HG03460 (cell line): ENCODE data around the gene PPP2R5B.
A peak's percentile ranks its signal among the peaks of the same experiment; 100 is the strongest.

Source experiments
- ATAC-seq: cut with Tn5 transposase; IDR thresholded peaks from one replicate; pipeline ENCODE4 v1.9.1; 2021; ENCODE audit not compliant: unreplicated experiment

The PPP2R5B gene

DNA sequence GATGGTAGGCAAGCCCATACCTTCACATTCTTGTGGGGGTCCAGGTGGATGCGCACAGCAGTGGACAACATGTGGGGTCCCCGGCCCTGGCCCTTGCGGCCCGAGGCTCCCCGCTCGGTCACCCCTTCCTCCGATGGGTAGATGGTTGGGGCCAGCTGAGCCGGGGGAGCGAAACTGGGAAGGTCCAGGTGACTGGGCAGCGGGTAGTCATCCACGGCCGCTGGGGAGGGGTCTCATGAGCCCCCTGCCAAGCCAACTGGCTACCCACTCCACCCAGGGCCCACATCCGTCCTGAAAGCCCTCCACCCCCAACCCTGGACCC lies 18.2 kb upstream of the PPP2R5B start:
- ATAC-seq = no peak

DNA sequence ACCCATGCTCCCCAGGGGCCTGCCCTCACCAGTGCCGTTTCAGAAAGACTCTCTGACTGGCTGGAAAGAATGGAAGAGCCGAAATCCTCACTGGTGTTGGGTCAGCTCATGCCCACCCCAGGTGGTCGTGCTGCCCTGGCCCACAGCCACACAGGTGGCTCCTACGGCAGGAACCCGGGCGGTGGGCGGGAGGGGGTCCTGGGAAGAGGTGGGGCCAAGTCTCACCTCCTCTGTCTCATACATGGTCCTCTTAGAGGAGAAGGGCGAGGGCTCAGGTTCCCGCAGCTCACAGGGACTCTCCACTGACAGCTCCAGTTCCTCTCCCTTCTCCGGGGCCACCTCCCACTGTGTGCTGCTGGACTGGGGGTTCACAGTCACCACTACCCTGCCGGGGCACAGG lies 15.7 kb upstream of the PPP2R5B start:
- ATAC-seq = no peak

DNA sequence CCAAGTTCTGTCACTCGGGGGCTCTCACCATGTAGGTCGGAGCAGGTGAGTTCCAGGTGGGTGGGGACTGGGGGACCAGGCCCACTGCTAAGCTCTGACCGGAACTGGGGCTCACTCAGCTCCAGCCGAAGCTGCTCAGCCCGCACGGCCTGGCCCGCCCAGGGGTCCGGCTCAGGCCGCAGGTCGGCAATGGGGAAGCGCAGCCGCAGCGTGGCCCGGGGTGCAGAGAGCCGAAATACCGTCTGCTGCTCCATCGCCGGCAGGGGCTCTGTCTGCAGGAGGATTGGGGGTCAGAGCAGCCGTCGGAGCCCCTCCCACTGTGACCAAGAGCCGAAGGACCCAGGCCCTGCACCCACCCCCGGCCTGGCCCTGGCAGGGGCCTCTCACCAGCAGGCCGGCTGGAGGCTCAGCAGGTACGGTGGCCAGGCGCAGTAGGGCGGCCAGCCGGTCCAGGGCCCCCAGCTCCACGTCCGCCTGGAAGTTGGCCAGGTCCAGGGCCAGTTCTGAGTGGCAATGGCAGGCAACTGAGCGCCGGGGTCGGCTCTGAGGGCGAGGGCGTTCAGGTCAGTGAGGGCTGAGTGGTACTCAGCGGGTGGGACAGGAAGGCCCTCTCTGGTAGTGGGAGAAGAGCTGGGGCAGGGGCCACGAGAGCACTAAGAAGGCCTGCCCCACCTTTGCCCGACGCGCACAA lies 14.7 kb upstream of the PPP2R5B start:
- no peak for ATAC-seq

- ATAC-seq = no peak
Observed at GRCh38 chr11:64910451-64911093, 13.9 kb upstream of the PPP2R5B start.

GRCh38 chr11:64911142-64911541 lies 13.3 kb upstream of the PPP2R5B start:
- ATAC-seq = no peak

GRCh38 chr11:64911689-64912088 lies 12.8 kb upstream of the PPP2R5B start:
- no peak for ATAC-seq

GRCh38 chr11:64913171-64913727 lies 11.2 kb upstream of the PPP2R5B start:
- ATAC-seq = no peak

GRCh38 chr11:64914123-64914522 lies 10.4 kb upstream of the PPP2R5B start:
- no peak for ATAC-seq

- no peak for ATAC-seq
Observed at GRCh38 chr11:64915376-64915887, 9.1 kb upstream of the PPP2R5B start.

GRCh38 chr11:64916040-64916774 lies 8.3 kb upstream of the PPP2R5B start:
- no peak for ATAC-seq

- peak; percentile 87 for ATAC-seq
Observed at GRCh38 chr11:64916775-64917662, 7.5 kb upstream of the PPP2R5B start, which contains the start of gene ATG2A. TSS of gene ATG2A (minus strand) at chr11:64917209. CDS start at chr11:64917135, 74 bp downstream.

DNA sequence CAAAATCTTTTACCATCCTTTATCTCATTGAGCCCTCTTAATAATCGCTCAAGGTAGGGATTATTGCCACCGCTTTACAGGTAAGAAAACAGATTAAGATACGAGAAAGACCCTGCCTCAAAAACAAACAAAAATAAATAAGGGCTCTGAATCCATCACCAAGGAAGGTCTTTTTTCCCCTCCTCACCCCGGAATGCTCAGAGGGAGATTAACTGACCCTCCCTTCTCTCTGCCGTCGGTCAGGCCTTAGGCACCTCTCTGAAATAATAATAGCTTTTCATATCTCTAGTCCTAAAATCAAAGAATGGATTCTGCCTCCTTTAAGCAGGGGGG lies 6.9 kb upstream of the PPP2R5B start:
- ATAC-seq = no peak

DNA sequence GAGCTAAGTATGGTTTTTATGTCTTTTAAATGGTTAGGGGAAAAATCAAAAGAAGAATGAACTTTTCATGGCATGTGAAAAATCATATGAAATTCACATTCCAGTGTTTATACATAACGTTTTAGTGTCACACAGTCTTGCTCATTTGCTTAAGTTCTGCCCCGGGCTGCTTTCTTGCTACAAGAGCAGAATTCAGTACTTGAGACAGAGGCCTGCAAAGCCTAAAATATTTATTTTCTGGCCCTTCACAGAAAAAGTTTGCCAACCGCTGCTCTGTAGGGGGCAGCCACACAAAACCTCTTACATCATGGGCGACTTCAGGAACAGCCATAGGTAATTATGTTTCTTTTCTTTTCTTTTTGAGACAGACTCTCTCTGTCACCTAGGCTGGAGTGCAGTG lies 6.5 kb upstream of the PPP2R5B start:
- no peak for ATAC-seq

DNA sequence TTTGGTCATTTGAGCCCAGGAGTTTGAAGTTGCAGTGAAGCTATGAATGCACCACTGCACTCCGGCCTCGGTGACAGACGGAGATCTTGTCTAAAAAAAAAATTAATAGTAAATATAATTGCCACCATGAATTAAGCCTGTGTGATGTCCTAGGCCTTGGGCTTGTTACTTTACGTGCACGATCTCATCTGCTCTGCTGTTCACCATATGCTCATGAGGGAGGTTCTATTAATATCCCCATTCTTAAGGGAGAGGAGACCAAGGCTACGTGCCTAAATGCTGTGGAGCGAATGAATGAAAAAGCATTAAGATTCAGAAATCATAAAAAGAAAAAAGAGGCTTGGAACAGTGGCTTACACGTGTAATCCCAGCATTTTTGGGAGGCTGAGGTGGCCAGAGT lies 4.9 kb upstream of the PPP2R5B start:
- no peak for ATAC-seq

DNA sequence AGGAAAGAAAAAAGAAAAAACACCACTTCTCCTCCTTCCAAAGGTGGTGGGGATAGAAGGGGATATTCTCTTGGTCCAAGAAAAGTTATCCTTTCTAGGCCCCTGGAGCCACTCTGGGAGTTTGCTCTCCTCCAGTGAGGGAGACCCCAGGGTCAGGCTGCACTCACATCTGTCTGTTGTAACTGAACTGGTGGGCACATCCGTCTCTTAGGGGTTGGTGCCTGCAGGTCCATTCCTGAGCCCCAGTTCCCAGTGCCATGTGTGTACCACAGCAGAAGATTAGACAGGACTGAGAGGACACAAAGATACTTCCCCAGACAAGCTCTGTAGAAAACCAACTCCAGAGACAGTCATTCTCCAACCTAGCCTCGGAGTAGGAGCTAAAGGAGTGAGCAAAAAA lies 4.4 kb upstream of the PPP2R5B start:
- no peak for ATAC-seq

DNA sequence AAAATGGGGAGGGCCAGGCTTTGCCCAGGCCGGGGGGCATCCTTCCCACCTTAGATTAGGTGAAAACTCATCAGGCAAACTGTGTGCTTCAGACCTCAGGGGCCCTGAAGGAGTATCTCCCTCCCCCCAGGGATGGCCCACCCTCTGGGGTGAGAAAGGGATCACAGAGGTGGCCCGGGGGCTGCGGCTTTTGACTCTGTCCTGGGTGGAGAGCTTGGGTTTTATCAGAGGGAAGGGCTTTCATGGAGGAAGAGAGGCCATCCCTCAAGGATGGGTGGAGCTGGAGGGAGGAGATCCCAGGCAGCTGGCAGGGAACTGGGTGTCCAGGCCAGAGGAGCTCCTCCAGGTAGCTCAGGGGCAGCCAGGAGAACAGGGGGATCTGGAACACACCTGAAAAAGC lies 3.1 kb upstream of the PPP2R5B start:
- ATAC-seq = no peak

DNA sequence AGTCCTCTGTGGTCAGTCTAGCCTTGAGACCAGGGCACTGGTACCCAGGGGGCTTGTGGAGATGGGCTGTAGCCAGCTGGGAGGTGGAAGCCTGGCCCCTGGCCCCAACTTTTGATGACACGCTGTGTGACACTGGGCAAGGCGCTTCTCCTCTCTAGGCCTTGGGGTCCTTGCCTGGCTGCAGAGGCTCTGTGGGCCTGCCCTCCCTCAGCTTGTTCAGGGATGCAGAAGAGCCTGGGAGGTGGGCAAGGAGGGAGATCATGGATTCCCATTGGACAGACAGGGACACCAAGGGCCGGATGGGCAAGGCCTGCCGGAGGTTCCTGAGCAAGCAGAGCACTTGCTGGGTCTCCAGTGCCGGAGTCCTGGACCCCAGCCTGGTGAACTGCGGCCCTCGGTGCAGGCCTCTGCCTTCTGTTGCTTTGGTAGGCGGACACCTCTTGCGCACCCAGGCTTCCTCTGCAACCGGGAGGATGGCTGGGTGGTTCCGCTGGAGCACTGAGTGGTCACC lies 1.3 kb upstream of the PPP2R5B start:
- no peak for ATAC-seq

DNA sequence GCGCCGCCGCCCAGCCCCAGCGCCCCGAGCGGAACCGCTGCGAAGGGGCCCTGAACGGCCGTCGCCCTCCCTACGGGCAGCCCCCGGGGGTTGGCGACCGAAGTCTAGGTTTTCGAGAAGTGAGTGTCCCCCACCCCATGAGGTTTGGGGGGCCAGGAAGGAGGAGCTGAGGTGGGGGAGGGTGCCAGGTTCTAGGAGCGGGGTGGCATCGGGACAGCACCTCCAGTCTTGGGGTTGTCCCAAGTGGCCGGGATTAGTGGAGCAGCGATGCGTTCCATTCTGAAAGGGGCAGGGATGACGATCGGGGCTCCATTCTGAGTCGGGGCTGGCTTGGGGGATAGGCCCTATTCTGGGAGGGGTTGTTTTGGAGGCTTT lies 408 bp downstream of the PPP2R5B start:
- no peak for ATAC-seq

GRCh38 chr11:64925536-64926436 lies 1.3 kb downstream of the PPP2R5B start:
- ATAC-seq = no peak

DNA sequence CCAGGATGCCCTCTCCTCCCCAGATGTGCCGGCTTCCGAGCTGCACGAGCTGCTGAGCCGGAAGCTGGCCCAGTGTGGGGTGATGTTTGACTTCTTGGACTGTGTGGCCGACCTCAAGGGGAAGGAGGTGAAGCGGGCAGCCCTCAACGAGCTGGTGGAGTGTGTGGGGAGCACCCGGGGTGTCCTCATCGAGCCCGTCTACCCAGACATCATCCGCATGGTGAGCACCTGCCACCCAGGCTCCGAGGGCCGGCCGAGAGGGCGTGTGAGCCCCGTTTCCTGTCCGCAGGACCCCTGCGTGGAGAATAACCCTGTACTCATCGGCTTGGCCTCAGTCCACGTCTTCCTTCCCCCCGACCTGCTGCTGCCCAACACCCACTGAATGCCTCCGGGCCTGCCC lies 2.2 kb downstream of the PPP2R5B start:
- ATAC-seq = no peak
